ENCODE measurements around the gene ZNF615. TPM values are rescaled to one million over a fixed set of nuclear protein-coding genes. Genes with fewer than 3 reads are reported as not detected.

ZNF615 gene
- total RNA-seq, 1 experiment from 2014 or later = 11.3 TPM

- H3K56ac ChIP-seq (ENCODE audit: insufficient read length, low read depth, low read length) = no peak overlapping the region
- no peak overlapping the region for H2BK12ac ChIP-seq (ENCODE audit: insufficient read length, low read depth, low read length)
- H2BK15ac ChIP-seq (ENCODE audit: low read depth, low read length) = no peak overlapping the region
- no peak overlapping the region for H2AK5ac ChIP-seq (ENCODE audit: insufficient read length, low read length)
- WGBS (ENCODE audit: extremely low coverage, insufficient read length, low lambda C conversion rate) = no CpG with 5 or more reads among the region's 6 CpGs
- no peak overlapping the region for H3K4me2 ChIP-seq (ENCODE audit: insufficient read depth, insufficient read length, low read length)
- H3K4me1 Mint-ChIP-seq = peaks cover 0 to 5% of the 10 kb centered on the region in 2 experiments; a peak in 1 of 4 replicates
- H3K4me3 Mint-ChIP-seq = no peak overlapping the region
- H2AFZ ChIP-seq (ENCODE audit: low read length) = no peak overlapping the region
- H3K79me1 ChIP-seq (ENCODE audit: insufficient read depth, low read depth, low read length, poor library complexity, severe bottlenecking) = no peaks in the 10 kb centered on the region
- no peak overlapping the region for H3K9ac ChIP-seq (ENCODE audit: extremely low read depth, insufficient read length, low read length)
- no peak overlapping the region for H4K91ac ChIP-seq (ENCODE audit: insufficient read length, low read depth, low read length)
- H4K8ac ChIP-seq (replicated peaks; ENCODE audit: insufficient read length, low read depth, low read length) = no peak overlapping the region
- no peak for TF ChIP-seq CTCF (conservative IDR thresholded peaks at IDR 0.05)
- no peak overlapping the region for H2BK5ac ChIP-seq (ENCODE audit: insufficient read length, low read length)
- H3K23me2 ChIP-seq (ENCODE audit: insufficient read length, low read depth, low read length, poor library complexity, severe bottlenecking) = no peaks in the 10 kb centered on the region
- no peak overlapping the region for H3K27ac Mint-ChIP-seq
- H3K36me3 Mint-ChIP-seq (ENCODE audit: insufficient read depth in 1 of 3, low read depth in 3 of 3) = peaks cover 50 to 58% (median 56%) of the 10 kb centered on the region in 3 experiments
- no peak overlapping the region for H4K5ac ChIP-seq (ENCODE audit: insufficient read length, low read depth, low read length)
- no peaks in the 10 kb centered on the region for H4K20me1 ChIP-seq (ENCODE audit: control insufficient read depth, insufficient read depth, insufficient read length)
- no peak overlapping the region for H3K18ac ChIP-seq (ENCODE audit: insufficient read length, low read depth, low read length)
- H3K27me3 Mint-ChIP-seq (ENCODE audit: low read depth) = no peaks in the 10 kb centered on the region; the same call in 1 of the 2 replicates
- H3K79me2 ChIP-seq (ENCODE audit: insufficient read depth, low read length) = no peaks in the 10 kb centered on the region
- H3K27ac ChIP-seq (ENCODE audit: insufficient read length, low read depth, low read length) = no peak overlapping the region
- H3K14ac ChIP-seq (ENCODE audit: insufficient read depth, low read length) = no peak overlapping the region
- H2BK120ac ChIP-seq (ENCODE audit: low read depth, low read length, poor library complexity, severe bottlenecking) = no peak overlapping the region
- no peak overlapping the region for H3K23ac ChIP-seq (ENCODE audit: insufficient read length, low read depth, low read length)
- DNase-seq = no peak
- no peaks in the 10 kb centered on the region for H3K27me3 ChIP-seq (ENCODE audit: insufficient read depth, low read length)
- H3K4ac ChIP-seq (ENCODE audit: low read depth, low read length) = no peak overlapping the region
- peaks cover 11% of the 10 kb centered on the region for H3K9me3 ChIP-seq (ENCODE audit: control insufficient read depth, low read depth, low read length)
- H3T11ph ChIP-seq (ENCODE audit: low read length) = no peak overlapping the region
- no peaks in the 10 kb centered on the region for H3K4me1 ChIP-seq (ENCODE audit: insufficient read depth, low read length)
- H2BK20ac ChIP-seq (ENCODE audit: low read depth, low read length, poor library complexity, severe bottlenecking) = no peak overlapping the region
- H3K9me3 Mint-ChIP-seq = peaks cover 49 to 75% of the 10 kb centered on the region in 2 experiments
These were observed 27.8 kb downstream of the ZNF615 start for GRCh38 chr19:51980116-51980736.

All from H9 (cell line).